ENCODE measurements around the gene FBLN5.
A peak's percentile ranks its signal among the peaks of the same experiment; 100 is the strongest.
"Not testable (repeated sequence)": the region's sequence is repeated elsewhere in the genome, so short reads cannot be mapped to it uniquely, and the experiment has no call there.

The FBLN5 gene

DNA sequence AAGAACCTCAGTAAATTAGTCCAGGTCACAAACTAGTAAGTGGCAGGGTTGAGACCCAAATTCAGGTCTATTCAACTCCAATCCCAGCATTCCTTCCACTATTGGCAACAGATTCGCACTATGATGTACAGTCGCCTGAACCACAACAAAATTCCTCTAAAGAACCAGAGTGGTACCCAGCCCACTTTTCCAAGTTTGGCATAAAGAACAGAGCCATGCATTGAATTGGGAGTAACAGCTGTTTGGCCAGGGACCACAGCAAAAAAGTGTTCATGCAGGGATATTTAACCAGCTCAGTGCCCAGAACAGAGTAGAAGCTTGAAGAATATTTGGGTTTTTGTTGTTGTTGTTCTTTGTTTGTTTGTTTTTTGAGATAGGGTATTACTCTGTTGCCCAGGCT is 89.9 kb downstream of the FBLN5 start:
- DNase-seq = no peak

GRCh38 chr14:91854327-91854934 is 93.1 kb downstream of the FBLN5 start:
- no peak for DNase-seq

- no peak for DNase-seq
These were observed 95.9 kb downstream of the FBLN5 start for GRCh38 chr14:91851563-91851962.

- DNase-seq = no peak
These were observed 98.9 kb downstream of the FBLN5 start for GRCh38 chr14:91848504-91849001.

DNA sequence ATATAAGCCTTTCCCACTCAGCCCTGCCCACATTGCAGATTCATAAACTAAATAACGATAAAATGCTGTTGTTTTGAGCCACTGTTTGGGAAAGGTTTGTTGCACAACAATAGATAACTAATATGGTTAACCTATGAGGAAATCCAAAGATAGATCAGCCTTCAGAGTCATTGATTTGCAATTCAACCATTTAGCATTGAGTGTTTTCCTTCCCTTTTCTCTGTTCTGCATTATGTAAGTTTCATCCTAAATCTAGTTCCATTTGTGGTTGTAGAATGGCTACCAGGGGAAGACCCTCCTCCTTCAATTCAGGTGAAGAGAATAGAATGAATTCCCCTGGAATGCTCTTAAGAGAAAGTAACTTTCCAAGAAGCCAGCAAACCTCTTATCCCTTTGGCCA is 99.8 kb downstream of the FBLN5 start:
- DNase-seq = no peak

- no peak for DNase-seq
These were observed 101.8 kb downstream of the FBLN5 start for GRCh38 chr14:91845652-91846051.

- not testable (repeated sequence) for DNase-seq
These were observed 102.4 kb downstream of the FBLN5 start for GRCh38 chr14:91845056-91845455.

- no peak for DNase-seq
These were observed 103.5 kb downstream of the FBLN5 start for GRCh38 chr14:91844029-91844428.

DNA sequence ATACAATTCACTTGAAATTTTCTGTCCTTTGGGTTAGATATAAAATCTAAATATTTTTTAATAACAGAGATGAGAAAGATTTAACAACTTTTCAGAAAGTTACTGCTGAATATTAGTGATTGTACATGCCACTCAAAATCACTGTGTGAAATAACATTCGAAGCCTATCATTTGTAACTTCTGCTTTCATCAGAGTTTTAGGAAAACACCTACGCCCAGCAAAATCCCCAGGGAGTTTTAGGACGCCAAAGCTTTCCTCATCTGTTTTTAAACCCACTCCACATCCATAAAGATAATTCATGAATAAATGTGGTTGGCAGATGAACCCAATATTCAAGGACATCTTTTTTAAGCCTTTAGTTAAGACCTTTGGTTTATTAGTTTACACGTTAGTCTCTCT is 104.1 kb downstream of the FBLN5 start:
- no peak for DNase-seq

DNA sequence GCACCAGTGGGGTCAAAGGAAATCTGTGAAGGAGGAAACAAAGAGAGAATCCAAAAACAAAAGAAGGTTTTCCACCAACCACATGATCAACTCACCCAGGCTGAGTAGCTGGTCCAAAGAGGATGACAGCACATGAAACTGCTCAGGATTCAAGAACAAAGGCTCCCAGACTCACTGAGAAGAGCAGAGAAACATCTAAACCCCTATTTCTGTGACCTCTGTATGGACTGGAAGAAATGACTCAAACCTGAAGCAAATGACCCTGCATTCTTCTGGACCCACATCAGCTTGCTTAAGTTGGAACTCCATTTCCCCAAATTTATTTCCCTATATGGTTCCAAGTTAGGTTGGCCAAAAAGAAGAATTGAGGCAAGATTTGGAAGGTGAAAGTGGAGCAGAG is 106.4 kb downstream of the FBLN5 start:
- no peak for DNase-seq

- DNase-seq = peak in 1 of 2 donors; percentile 20
These were observed 107.7 kb downstream of the FBLN5 start for GRCh38 chr14:91839749-91840148.

DNA sequence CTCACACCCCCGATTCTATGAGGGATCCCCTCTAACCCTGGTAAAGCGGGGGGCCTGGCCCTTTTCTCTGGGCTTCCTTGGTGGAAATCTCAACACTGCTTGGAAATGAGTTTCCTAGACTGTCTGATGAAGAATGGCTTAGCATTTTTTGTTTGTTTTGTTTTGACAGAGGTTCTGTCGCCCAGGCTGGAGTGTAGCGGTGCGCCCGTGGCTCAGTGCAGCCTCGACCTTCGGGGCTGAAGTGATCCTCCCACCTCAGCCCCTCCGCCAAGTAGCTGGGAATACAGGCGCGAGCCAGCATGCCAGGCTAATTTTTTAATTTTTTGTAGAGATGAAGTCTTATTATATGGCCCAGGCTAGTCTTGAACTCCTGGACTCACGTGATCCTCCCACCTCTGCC is 110.4 kb downstream of the FBLN5 start:
- no peak for DNase-seq

DNA sequence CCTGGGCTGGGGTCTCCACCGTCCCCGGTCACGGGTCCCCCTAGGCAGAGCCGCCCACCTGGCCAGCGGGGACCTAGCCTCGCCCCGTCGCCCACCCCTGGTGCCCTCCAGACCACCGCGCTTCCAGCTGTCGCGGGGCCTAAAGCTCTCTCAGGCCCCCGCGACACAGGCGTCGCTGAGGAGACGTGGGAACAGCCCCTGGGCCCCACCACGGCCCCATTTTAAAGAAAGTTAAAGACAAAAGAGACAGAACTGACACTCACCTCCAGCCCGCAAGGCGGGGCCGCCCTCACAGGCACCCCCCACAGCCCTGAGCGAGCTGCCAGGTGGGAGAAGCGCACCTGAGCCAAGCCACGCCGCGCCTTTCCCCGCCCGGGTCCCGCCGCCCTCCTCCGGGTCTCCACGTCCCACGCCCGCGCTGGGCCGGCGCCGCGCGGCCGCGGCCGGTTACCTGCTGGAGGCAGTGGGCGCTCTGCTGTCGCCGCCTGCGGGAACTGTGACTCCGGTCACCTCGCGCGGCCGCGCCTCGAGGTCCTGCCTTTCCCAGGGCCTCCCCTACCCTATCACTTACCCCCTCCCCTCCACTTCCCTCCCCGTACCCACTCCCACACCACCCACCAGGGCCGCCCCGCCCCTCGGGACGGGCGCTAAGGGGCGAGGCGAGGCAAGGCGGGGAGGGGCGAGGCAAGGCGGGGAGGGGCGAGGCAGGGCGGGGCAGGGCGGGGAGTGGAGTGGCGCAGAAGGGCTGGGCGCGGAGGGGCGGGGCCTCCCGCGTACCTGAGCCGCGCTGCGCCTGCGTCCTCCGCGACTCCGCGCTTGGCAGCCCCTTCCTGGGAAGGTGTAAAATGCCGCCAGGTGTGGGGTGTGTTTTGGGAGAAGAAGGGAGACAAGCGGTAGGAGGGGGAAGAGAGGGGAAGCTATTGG is 111.3 kb downstream of the FBLN5 start:
- peak; percentile 80 to 84 for DNase-seq

DNA sequence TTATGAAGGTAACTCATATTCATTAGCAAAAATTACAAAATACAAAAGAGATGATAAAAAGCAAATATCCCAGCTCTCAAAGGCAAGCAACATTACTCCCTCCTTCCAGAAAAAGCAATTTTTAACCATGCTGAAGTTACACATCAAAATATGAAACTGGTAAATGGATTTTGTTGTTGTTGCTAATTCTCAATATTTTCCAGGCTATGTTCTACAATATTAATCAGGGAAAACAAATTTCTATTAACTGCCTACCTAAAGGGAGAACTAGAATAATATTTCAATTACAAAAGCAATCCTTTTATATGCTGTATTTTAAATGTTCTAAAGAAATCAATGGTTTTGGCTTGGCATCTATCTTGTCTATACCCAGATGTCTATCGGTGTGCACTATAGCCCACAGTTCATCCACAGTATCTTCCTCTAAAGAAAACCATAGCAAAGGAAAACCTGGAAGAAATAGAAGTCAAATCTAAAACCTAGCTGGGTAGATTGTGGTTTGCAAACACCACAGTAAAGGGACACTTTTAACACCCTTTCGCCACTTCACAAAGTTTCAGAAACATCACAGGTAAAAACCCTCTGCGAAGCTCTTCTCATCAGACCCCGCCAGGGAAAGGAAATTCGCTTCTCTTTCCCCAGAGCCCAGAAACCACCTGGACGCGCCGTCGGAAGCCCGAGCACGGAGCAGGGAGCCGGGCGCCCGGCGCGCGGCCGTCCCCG is 112.1 kb downstream of the FBLN5 start:
- peak in 1 of 2 donors; percentile 45 for DNase-seq

GRCh38 chr14:91834571-91834970 is 112.9 kb downstream of the FBLN5 start:
- DNase-seq = no peak

DNA sequence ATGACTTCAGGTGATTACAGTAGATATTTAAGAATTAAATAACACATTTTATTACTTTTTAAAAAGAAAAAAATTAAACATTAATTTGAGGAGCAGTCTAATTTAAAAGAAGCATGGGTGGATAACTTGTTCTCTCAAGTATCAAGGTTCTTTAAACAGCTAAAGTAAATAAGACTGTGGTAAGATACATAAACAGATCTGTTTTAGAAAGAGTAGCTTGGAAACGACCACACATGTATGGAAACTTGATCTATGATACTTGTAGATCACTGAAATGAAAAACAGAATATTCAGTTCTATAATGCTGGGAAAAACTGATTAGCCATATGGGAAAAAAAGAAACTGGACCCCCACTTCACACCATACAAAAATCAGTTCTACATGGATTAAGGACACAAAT is 116.2 kb downstream of the FBLN5 start:
- DNase-seq = no peak

DNA sequence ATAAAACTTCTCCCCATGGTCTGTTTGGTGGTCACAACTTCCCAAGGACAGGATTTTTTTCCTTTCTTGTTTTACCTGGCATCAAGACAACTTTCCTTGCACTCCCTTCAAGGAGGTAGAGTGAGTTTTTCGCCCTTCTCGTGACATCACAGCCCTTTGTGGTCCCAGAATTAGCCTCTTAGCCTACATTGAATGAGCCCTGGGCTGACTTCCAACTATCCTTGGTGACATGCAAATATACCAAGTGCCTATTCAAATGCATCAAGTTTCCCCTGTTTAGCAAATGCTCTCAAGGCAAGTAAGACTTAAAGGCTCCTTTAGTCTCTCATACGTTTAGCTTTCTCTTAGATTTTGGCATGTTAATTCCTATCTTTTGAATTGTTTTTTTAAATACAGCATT is 116.7 kb downstream of the FBLN5 start:
- DNase-seq = no peak

- DNase-seq = no peak
These were observed 118.0 kb downstream of the FBLN5 start for GRCh38 chr14:91829511-91829910.

GRCh38 chr14:91827746-91828145 is 119.7 kb downstream of the FBLN5 start:
- no peak for DNase-seq

Data from CD4-positive, alpha-beta T cell treated with Interleukin-4 for 1 hour (primary cell).